GM23338 (cell line): ENCODE data around the gene REPS1. TPM values are rescaled to one million over a fixed set of nuclear protein-coding genes. Genes with fewer than 3 reads are reported as not detected.

ENCODE experiments used
- ATAC-seq: fragments of 200-7000 bp; cut with Tn5 transposase; 3 replicates; pipeline ENCODE4 v1.9.1; 2020
- DNase-seq: peaks from one replicate; pipeline ENCODE4 v3.0.0-alpha.2; 2015; ENCODE audit warnings: low spot score
- H2AFZ ChIP-seq: fragments of 200-600 bp; sonication (generic); 2 replicates; pipeline ENCODE4 v1.8.0; 2016; ENCODE audit warnings: antibody characterized with exemption, mild to moderate bottlenecking, moderate library complexity
- H3F3A ChIP-seq: fragments of 200-600 bp; sonication (generic); replicated peaks from 2 replicates; pipeline ENCODE4 v1.8.0; 2017; ENCODE audit warnings: antibody characterized with exemption, mixed run types, low read depth
- H3K27ac ChIP-seq: fragments of 200-600 bp; sonication (generic); 2 replicates; pipeline ENCODE4 v1.6.1; 2016; ENCODE audit warnings: low read depth
- H3K27me3 ChIP-seq: fragments of 200-600 bp; sonication (generic); 2 replicates; pipeline ENCODE4 v1.8.0; 2016; ENCODE audit warnings: mild to moderate bottlenecking, mixed run types, moderate library complexity; ENCODE audit not compliant: insufficient read depth
- H3K36me3 ChIP-seq: fragments of 200-600 bp; sonication (generic); 2 replicates; pipeline ENCODE4 v1.8.0; 2016; ENCODE audit warnings: mild to moderate bottlenecking; ENCODE audit not compliant: insufficient read depth
- H3K4me1 ChIP-seq: fragments of 200-600 bp; sonication (generic); 2 replicates; pipeline ENCODE4 v1.8.0; 2016; ENCODE audit warnings: mild to moderate bottlenecking, moderate library complexity; ENCODE audit not compliant: insufficient read depth
- H3K4me2 ChIP-seq: fragments of 200-600 bp; sonication (generic); 2 replicates; pipeline ENCODE4 v1.7.1; 2017; ENCODE audit warnings: mixed run types
- H3K4me3 ChIP-seq: fragments of 200-600 bp; sonication (generic); 2 replicates; pipeline ENCODE4 v1.6.1; 2016; ENCODE audit warnings: mixed run types
- H3K79me2 ChIP-seq: fragments of 200-600 bp; sonication (generic); replicated peaks from 2 replicates; pipeline ENCODE4 v1.8.0; 2017; ENCODE audit warnings: mild to moderate bottlenecking; ENCODE audit not compliant: insufficient read depth
- H3K9me2 ChIP-seq: fragments of 200-600 bp; sonication (generic); 2 replicates; pipeline ENCODE4 v1.8.0; 2017; ENCODE audit not compliant: insufficient read depth
- H4K20me1 ChIP-seq: fragments of 200-600 bp; sonication (generic); replicated peaks from 2 replicates; pipeline ENCODE4 v1.8.0; 2017; ENCODE audit warnings: mild to moderate bottlenecking; ENCODE audit not compliant: insufficient read depth
- H3K27ac Mint-ChIP-seq: 2 replicates; pipeline ENCODE4 v1.8.0; 2020; ENCODE audit warnings: inconsistent platforms, mild to moderate bottlenecking, moderate library complexity, mixed read lengths
- H3K27me3 Mint-ChIP-seq: 3 replicates; pipeline ENCODE4 v1.8.0; 2022; ENCODE audit warnings: low read depth, mild to moderate bottlenecking, moderate library complexity, mixed read lengths, inconsistent platforms; ENCODE audit not compliant: insufficient read depth, poor library complexity
- H3K36me3 Mint-ChIP-seq: 3 replicates; pipeline ENCODE4 v1.8.0; 2021; ENCODE audit warnings: low read depth, mild to moderate bottlenecking, inconsistent platforms, moderate library complexity, mixed read lengths
- H3K4me1 Mint-ChIP-seq: 3 replicates; pipeline ENCODE4 v1.8.0; 2020; ENCODE audit warnings: mild to moderate bottlenecking, inconsistent platforms, mixed read lengths
- H3K4me3 Mint-ChIP-seq: 3 replicates; pipeline ENCODE4 v1.8.0; 2021; ENCODE audit warnings: moderate library complexity, mild to moderate bottlenecking, inconsistent platforms, mixed read lengths
- H3K9me3 Mint-ChIP-seq: 3 replicates; pipeline ENCODE4 v1.8.0; 2020; ENCODE audit warnings: moderate library complexity, mild to moderate bottlenecking, inconsistent platforms, mixed read lengths
- CREB1 ChIP-seq: fragments of 250-450 bp; sonication (Bioruptor Pico); IDR thresholded peaks from 2 replicates; pipeline ENCODE4 v1.5.0; 2020; ENCODE audit warnings: low read depth, mild to moderate bottlenecking, moderate library complexity
- CTCF ChIP-seq, 2 experiments: fragments of 200-600 bp in 1 of 2; sonication (generic) in 1 of 2; conservative IDR thresholded peaks; 2 replicates each; pipeline versions ENCODE4 v1.5.1 to v1.6.1; 2016 to 2017; ENCODE audit warnings: antibody characterized with exemption in 2 of 2, low read depth in 2 of 2, mild to moderate bottlenecking in 2 of 2, moderate library complexity in 1 of 2
- ETS1 ChIP-seq: IDR thresholded peaks from 2 replicates; pipeline ENCODE4 v1.6.1; 2016; ENCODE audit warnings: antibody characterized with exemption
- EZH2 ChIP-seq: fragments of 200-600 bp; sonication (generic); IDR thresholded peaks from one replicate; pipeline ENCODE4 v1.8.0; 2017; ENCODE audit warnings: antibody characterized with exemption, mild to moderate bottlenecking, low read depth; ENCODE audit not compliant: unreplicated experiment
- EZH2phosphoT487 ChIP-seq: fragments of 200-600 bp; sonication (generic); IDR thresholded peaks from one replicate; pipeline ENCODE4 v1.8.1; 2018; ENCODE audit warnings: antibody characterized with exemption; ENCODE audit not compliant: unreplicated experiment
- JUNB ChIP-seq: IDR thresholded peaks from one replicate; pipeline ENCODE4 v1.6.1; 2016; ENCODE audit warnings: antibody characterized with exemption; ENCODE audit not compliant: unreplicated experiment
- NANOG ChIP-seq: IDR thresholded peaks from 2 replicates; pipeline ENCODE4 v1.6.1; 2016; ENCODE audit warnings: antibody characterized with exemption, borderline replicate concordance
- POLR2AphosphoS5 ChIP-seq: IDR thresholded peaks from 2 replicates; pipeline ENCODE4 v1.6.1; 2016; ENCODE audit warnings: antibody characterized with exemption, low read depth
- REST ChIP-seq: IDR thresholded peaks from one replicate; pipeline ENCODE4 v1.6.1; 2018; ENCODE audit warnings: antibody characterized with exemption; ENCODE audit not compliant: unreplicated experiment
- ZNF331 ChIP-seq: fragments of 250-450 bp; sonication (Bioruptor Pico); IDR thresholded peaks from 2 replicates; pipeline ENCODE4 v1.5.0; 2020; ENCODE audit warnings: low read depth, mild to moderate bottlenecking, moderate library complexity
- ZNF462 ChIP-seq: fragments of 250-450 bp; sonication (Bioruptor Pico); IDR thresholded peaks from 2 replicates; pipeline ENCODE4 v1.5.0; 2020; ENCODE audit warnings: mild to moderate bottlenecking, moderate library complexity
- polyA plus RNA-seq: library from polyadenylated mRNA; unstranded; fragments of >200 nt; fragmentation: Nextera tagmentation; extraction: Ambion mirVana; gene quantifications from 2 replicates; pipeline ENCODE4 v1.2.1, GENCODE V29; 2016
- total RNA-seq: library from RNA; depleted of rRNA; stranded (reverse); fragments of >200 nt; shearing (Covaris generic); gene quantifications from 2 replicates; pipeline ENCODE4 v1.2.3, GENCODE V29; 2014

REPS1 gene
- total and polyA plus RNA-seq, 2 experiments from 2014 or later, result 46.0 to 65.7 TPM

GRCh38 chr6:139008117-139008516, 20.1 kb upstream of the REPS1 start (continued):
- TF ChIP-seq REST (no peak), NANOG (no peak), EZH2 (no peak), JUNB (no peak), EZH2phosphoT487 (no peak), ZNF331 (CRISPR knock-in tag) (no peak)

- no peak overlapping the region for H3K4me2 ChIP-seq
- ATAC-seq, result no peak
- no peak overlapping the region for H3K4me3 ChIP-seq
- H3F3A ChIP-seq, result no peaks in the 10 kb centered on the region
- H3K36me3 ChIP-seq, result no peaks in the 10 kb centered on the region
- H3K4me1 ChIP-seq, result peaks cover 17% of the 10 kb centered on the region
- Mint-ChIP-seq H3K9me3 (no peaks in the 10 kb centered on the region), H3K36me3 (no peaks in the 10 kb centered on the region), H3K4me1 (peaks cover 13% of the 10 kb centered on the region), H3K27me3 (peaks cover 7% of the 10 kb centered on the region), H3K4me3 (no peak overlapping the region), H3K27ac (no peak overlapping the region)
- no peaks in the 10 kb centered on the region for H3K79me2 ChIP-seq
- H2AFZ ChIP-seq, result no peak overlapping the region
- DNase-seq, result no peak
- no peaks in the 10 kb centered on the region for H3K27me3 ChIP-seq
- no peak overlapping the region for H3K27ac ChIP-seq
- no peaks in the 10 kb centered on the region for H4K20me1 ChIP-seq
- H3K9me2 ChIP-seq, result 0 out of 2 replicates have a peak, but pooled peaks cover 5% of the 10 kb centered on the region
- TF ChIP-seq ZNF331 (CRISPR knock-in tag) (no peak), ETS1 (no peak), EZH2phosphoT487 (no peak), POLR2AphosphoS5 (no peak), EZH2 (no peak), JUNB (no peak), ZNF462 (CRISPR knock-in tag) (no peak), CREB1 (CRISPR knock-in tag) (no peak), NANOG (no peak), CTCF (conservative IDR thresholded peaks at IDR 0.05; ENCODE audit: low read depth in 2 of 2) (no peak)
Measured at GRCh38 chr6:139007428-139007827, 19.4 kb upstream of the REPS1 start.
